DMS153 treated with DMSO at 0.1 percent for 48 hours (cell line): ENCODE measurements around the gene ADAM10.
A peak's percentile ranks its signal among the peaks of the same experiment; 100 is the strongest.
"Not testable (repeated sequence)": the region's sequence is repeated elsewhere in the genome, so short reads cannot be mapped to it uniquely, and the experiment has no call there.

Experiments used
- DNase-seq: peaks from one replicate; lab custom pipeline; 2025; ENCODE audit not compliant: unreplicated experiment; lab: John Stamatoyannopoulos, UW

ADAM10 gene, protein sequence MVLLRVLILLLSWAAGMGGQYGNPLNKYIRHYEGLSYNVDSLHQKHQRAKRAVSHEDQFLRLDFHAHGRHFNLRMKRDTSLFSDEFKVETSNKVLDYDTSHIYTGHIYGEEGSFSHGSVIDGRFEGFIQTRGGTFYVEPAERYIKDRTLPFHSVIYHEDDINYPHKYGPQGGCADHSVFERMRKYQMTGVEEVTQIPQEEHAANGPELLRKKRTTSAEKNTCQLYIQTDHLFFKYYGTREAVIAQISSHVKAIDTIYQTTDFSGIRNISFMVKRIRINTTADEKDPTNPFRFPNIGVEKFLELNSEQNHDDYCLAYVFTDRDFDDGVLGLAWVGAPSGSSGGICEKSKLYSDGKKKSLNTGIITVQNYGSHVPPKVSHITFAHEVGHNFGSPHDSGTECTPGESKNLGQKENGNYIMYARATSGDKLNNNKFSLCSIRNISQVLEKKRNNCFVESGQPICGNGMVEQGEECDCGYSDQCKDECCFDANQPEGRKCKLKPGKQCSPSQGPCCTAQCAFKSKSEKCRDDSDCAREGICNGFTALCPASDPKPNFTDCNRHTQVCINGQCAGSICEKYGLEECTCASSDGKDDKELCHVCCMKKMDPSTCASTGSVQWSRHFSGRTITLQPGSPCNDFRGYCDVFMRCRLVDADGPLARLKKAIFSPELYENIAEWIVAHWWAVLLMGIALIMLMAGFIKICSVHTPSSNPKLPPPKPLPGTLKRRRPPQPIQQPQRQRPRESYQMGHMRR

DNA sequence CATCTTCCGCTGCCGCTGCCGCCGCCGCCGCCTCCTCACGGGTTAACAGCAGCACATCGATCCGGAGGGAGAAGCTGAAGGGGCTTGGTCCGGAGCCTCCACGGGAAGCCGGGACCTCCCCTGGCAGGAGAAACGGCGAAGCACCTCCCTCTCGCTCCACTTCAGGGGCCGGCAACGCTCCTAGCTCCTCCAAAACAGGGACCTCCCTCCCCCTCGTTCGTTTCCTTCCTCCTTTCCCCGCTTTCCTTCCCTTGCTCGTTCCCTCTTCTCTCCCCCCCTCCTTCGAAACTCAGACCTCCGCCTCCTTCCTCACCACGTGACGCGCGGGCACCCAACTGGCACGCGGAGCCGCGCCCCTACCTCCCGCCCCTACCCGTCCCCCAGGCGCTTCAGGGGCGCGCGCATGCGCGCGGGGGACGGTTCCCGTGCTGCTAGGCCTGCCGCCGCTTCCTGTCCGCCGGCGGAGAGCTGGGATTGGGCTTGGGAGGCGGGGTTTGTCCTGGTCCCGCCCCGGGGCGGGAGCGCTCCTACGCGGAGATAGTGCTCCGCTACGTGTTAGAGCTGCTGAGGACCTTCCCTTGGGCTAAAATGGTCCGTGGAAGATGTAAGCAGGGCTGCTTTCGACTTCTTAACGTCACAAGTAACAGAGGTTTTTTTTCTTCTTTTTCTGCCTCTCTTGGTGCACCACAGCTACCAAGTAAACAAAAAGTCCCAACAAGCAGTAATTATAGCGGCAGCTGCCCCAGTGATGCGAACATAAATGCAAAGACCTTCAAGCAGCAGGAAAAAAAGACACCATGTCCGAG is at the start of gene ADAM10:
TSS of gene ADAM10 (minus strand) at position 176 of the 806 bp plus-strand sequence. CDS start at position 3, 173 bp downstream.
- DNase-seq = peak; percentile 82

DNA sequence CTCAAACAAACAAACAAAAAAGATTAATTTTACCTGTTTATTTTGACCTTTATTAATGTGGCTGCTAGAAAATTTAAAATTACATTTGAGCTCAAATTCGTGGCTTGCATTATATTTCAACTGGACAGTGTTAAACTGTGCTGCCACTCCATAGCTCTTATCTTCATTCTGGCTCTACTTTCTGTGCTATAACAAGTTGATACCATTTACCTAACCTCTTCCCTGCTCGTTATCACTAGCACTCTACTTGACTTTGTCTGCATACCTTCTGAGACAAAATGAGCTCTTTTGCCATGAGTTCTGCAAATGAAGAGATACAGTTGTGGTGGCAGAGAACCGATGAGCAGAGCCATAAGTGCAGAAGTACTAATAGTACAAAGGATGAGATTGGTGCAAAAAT is 48.0 kb upstream of the ADAM10 start:
- no peak for DNase-seq

GRCh38 chr15:58795825-58796224 is 46.3 kb upstream of the ADAM10 start:
- DNase-seq = no peak

DNA sequence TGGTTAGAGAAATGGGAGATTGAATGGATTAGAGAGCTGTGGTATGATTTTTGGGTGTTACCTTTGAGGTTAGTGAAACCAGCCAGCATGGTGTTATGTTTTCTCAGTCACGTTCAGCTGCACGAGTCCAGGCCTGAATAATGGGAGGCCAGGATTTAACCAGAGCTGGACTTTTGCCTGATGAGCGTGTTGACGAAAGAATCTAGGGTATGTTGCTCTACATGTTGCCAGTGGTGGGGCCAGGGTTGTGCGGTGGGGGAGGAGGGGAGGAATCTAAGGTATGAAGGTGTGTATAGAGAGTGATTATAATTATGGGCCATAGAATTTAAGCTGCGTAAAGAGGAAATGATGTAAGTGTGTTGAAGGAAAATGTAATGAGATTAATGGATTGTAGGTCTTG is 44.4 kb upstream of the ADAM10 start:
- DNase-seq = no peak

GRCh38 chr15:58788056-58788710 is 38.7 kb upstream of the ADAM10 start:
- DNase-seq = no peak

DNA sequence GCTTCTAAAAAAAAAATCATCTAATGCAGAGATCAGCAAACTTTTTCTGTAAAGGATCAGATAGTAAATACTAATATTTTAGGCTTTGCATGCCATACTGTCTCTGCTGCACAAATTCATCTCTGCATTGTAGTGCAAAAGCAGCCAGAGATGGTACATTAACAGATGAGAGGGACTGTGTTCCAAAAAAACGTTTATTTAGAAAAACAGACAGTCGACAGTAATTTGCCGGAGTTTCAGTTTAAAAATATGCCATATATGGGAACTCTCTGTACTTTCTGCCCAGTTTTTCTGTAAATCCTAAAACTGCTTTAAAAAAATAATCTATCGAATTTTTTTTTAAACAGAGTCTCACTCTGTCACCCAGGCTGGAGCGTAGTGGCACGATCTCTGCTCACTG is 35.8 kb upstream of the ADAM10 start:
- DNase-seq = no peak

- DNase-seq = no peak
Measured at GRCh38 chr15:58779554-58779953, 30.0 kb upstream of the ADAM10 start.

GRCh38 chr15:58777107-58777506 is 27.6 kb upstream of the ADAM10 start:
- no peak for DNase-seq

- no peak for DNase-seq
Measured at GRCh38 chr15:58775402-58775801, 25.9 kb upstream of the ADAM10 start.

GRCh38 chr15:58773024-58773423 is 23.5 kb upstream of the ADAM10 start:
- DNase-seq = no peak

DNA sequence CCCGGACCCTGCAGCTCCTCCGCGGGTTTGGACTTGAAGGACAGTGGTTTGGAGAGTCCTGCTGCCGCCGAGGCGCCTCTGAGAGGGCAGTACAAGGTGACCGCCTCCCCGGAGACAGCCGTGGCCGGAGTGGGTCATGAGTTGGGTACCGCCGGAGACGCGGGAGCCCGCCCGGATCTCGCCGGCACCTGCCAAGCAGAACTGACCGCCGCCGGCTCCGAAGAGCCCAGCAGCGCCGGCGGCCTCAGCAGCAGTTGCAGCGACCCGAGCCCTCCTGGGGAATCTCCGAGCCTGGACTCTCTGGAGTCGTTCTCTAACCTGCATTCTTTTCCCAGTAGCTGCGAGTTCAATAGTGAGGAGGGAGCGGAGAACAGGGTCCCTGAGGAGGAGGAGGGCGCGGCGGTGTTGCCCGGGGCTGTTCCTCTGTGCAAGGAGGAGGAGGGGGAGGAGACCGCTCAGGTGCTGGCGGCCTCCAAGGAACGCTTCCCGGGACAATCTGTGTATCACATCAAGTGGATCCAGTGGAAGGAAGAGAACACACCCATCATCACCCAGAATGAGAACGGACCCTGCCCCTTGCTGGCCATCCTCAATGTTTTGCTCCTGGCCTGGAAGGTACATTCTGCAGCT is 22.2 kb upstream of the ADAM10 start:
- no peak for DNase-seq

- DNase-seq = peak; percentile 70
Measured at GRCh38 chr15:58770857-58771620, 21.5 kb upstream of the ADAM10 start, which contains the start of gene MINDY2. Gene MINDY2 (plus strand): TSS chr15:58771302. CDS start chr15:58771396, 94 bp downstream.

DNA sequence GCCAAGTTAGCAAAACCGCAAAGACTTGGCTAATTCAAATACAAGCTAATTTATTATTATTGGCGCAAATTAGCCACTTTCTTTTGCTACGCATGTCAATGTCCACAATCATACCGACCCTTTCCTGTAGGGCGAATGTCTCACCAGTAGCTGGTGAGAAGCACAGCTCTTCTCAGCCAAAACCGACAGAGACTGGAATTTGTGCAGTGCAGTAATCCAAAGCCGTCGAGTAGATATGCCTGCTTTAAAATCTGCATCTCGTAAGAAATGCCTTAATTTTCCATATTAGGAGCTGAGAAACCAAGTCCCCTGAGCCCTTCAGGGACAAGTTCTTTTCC is 21.0 kb upstream of the ADAM10 start:
- DNase-seq = no peak

GRCh38 chr15:58768601-58769004 is 19.1 kb upstream of the ADAM10 start:
- not testable (repeated sequence) for DNase-seq

DNA sequence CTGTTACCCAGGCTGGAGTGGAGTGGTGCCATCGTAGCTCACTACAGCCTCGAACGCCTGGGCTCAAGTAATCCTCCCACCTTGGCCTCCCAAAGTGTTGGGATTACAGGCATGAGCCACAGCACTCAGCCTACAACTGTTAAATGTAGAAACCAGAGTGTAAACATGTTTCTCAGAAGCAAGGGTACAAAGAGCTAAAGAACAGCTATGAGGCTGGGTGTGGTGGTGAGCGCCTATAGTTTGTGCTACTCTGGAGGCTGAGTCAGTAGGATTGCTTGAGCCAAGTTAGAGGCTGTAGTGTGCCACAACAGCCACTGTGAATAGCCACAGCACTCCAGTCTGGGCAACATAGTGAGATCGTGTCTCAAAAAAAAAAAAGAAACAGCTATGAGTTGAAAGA is 16.8 kb upstream of the ADAM10 start:
- no peak for DNase-seq

- no peak for DNase-seq
Measured at GRCh38 chr15:58764468-58764867, 15.0 kb upstream of the ADAM10 start.

- DNase-seq = no peak
Measured at GRCh38 chr15:58762731-58763130, 13.2 kb upstream of the ADAM10 start.

GRCh38 chr15:58762285-58762684 is 12.8 kb upstream of the ADAM10 start:
- no peak for DNase-seq

DNA sequence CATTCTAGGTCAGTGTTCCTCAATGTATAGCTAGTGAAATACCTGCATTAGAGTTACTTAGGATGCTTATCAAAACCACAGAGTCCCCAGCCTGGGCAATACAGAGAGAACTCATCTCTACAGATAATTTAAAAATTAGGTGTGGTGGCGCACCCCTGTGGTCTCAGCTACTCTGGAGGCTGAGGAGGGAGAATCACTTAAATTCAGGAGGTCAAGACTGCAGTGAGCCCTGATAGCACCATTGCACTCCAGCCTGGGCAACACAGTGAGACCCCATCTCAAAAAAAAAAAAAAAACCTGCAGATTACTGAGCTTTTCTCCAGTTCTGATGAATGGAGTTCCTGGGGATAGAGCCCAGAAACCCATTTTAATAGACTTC is 11.5 kb upstream of the ADAM10 start:
- no peak for DNase-seq
